GM12878 (cell line): ENCODE results near the gene SCN4A.

Source experiments
- CEBPB ChIP-seq, 2 experiments: fragments of 150-350 bp in 1 of 2; IDR thresholded peaks; 2 replicates each; pipeline ENCODE4 v1.6.1; 2012 to 2014; ENCODE audit warnings: low read depth in 2 of 2, low read length in 2 of 2, borderline replicate concordance in 1 of 2, inconsistent platforms in 1 of 2
- CHD1 ChIP-seq: IDR thresholded peaks from 2 replicates; pipeline ENCODE4 v1.6.1; 2012; ENCODE audit warnings: low read depth, low read length, improper control_type of control experiment
- CHD4 ChIP-seq: fragments of 200-600 bp; sonication (generic); IDR thresholded peaks from 2 replicates; pipeline ENCODE4 v1.6.1; 2016; ENCODE audit warnings: mild to moderate bottlenecking
- CREM ChIP-seq: IDR thresholded peaks from 2 replicates; pipeline ENCODE4 v1.6.1; 2014; ENCODE audit warnings: antibody characterized with exemption, low read depth
- SMAD1 ChIP-seq: fragments of 450-650 bp; IDR thresholded peaks from 2 replicates; pipeline ENCODE4 v1.6.1; 2018; ENCODE audit warnings: mild to moderate bottlenecking, low read depth; ENCODE audit not compliant: partially characterized antibody
- TARDBP ChIP-seq: IDR thresholded peaks from 2 replicates; pipeline ENCODE4 v1.6.1; 2016; ENCODE audit warnings: borderline replicate concordance
- YY1 ChIP-seq: IDR thresholded peaks from 2 replicates; pipeline ENCODE4 v1.6.1; 2011; ENCODE audit warnings: low read depth, mild to moderate bottlenecking, low read length
- TF ChIP-seq, protein P1 (sequence below): IDR thresholded peaks from 2 replicates; pipeline ENCODE4 v1.6.1; 2011; ENCODE audit warnings: borderline replicate concordance, low read depth, mild to moderate bottlenecking, moderate library complexity, low read length; ENCODE audit not compliant: insufficient read depth, poor library complexity, severe bottlenecking
- TF ChIP-seq, protein P2 (sequence below): IDR thresholded peaks from 2 replicates; pipeline ENCODE4 v1.6.1; 2011; ENCODE audit warnings: low read depth, low read length, improper control_type of control experiment, borderline replicate concordance
- TF ChIP-seq, protein P3 (sequence below), 3 experiments: IDR thresholded peaks in 2 of 3; conservative IDR thresholded peaks in 1 of 3; 2 replicates each; pipeline ENCODE4 v1.5.1; 2011; ENCODE audit warnings: low read depth in 3 of 3, low read length in 3 of 3, mild to moderate bottlenecking in 3 of 3, control low read depth in 2 of 3, moderate library complexity in 2 of 3, inconsistent platforms in 1 of 3, mixed read lengths in 1 of 3; ENCODE audit not compliant: control insufficient read depth in 2 of 3, insufficient read depth in 1 of 3; ENCODE audit errors: extremely low read depth in 1 of 3

DNA sequence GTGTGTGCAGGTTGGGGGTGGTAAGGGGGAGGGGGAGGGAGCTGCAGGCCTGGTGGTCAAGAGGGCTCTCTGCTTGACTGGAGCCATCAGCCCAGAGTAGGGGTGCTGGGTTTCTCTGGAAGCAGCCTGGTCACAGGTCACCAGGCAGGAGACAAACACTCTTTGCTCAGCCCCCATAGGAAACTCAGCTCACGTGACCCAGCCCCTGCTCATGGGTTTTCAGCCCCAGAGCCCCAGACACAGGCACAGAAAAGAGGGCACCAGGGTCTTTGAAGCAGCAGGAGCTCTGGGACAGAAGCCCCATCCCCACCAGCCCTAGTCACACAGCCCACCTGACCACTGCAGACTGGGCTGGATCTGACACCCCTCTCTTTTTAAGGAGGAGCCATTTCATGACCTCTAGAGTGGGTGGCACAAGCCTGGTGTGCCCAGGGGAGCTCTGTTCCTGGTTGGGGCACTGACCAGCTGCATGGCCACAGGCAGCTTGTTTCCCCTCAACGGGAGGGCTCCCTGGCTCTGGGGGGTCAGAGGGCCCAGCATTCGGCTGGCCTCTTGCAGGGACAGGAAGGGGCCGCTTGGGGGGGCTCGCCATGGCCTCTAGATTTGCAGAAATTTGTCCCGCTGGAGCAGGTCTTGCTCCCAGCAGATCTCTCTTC is 26.8 kb downstream of the SCN4A start:
- TF ChIP-seq, protein P1, sequence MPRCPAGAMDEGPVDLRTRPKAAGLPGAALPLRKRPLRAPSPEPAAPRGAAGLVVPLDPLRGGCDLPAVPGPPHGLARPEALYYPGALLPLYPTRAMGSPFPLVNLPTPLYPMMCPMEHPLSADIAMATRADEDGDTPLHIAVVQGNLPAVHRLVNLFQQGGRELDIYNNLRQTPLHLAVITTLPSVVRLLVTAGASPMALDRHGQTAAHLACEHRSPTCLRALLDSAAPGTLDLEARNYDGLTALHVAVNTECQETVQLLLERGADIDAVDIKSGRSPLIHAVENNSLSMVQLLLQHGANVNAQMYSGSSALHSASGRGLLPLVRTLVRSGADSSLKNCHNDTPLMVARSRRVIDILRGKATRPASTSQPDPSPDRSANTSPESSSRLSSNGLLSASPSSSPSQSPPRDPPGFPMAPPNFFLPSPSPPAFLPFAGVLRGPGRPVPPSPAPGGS: no peak
- TF ChIP-seq, protein P2, sequence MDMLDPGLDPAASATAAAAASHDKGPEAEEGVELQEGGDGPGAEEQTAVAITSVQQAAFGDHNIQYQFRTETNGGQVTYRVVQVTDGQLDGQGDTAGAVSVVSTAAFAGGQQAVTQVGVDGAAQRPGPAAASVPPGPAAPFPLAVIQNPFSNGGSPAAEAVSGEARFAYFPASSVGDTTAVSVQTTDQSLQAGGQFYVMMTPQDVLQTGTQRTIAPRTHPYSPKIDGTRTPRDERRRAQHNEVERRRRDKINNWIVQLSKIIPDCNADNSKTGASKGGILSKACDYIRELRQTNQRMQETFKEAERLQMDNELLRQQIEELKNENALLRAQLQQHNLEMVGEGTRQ: peak; percentile 56
- TF ChIP-seq, protein P3, sequence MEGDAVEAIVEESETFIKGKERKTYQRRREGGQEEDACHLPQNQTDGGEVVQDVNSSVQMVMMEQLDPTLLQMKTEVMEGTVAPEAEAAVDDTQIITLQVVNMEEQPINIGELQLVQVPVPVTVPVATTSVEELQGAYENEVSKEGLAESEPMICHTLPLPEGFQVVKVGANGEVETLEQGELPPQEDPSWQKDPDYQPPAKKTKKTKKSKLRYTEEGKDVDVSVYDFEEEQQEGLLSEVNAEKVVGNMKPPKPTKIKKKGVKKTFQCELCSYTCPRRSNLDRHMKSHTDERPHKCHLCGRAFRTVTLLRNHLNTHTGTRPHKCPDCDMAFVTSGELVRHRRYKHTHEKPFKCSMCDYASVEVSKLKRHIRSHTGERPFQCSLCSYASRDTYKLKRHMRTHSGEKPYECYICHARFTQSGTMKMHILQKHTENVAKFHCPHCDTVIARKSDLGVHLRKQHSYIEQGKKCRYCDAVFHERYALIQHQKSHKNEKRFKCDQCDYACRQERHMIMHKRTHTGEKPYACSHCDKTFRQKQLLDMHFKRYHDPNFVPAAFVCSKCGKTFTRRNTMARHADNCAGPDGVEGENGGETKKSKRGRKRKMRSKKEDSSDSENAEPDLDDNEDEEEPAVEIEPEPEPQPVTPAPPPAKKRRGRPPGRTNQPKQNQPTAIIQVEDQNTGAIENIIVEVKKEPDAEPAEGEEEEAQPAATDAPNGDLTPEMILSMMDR (IDR thresholded peaks at IDR 0.05 in 2 of 3, conservative IDR thresholded peaks at IDR 0.05 in 1 of 3; ENCODE audit: control insufficient read depth in 2 of 3, extremely low read depth in 1 of 3, insufficient read depth in 1 of 3, low read depth in 3 of 3, low read length in 3 of 3): peak in 1 of 3 experiments; percentile 18; a peak in 1 of 6 replicates
- TF ChIP-seq CHD1 (no peak), CREM (no peak), CHD4 (no peak), TARDBP (no peak), YY1 (no peak), CEBPB (IDR thresholded peaks at IDR 0.05; ENCODE audit: borderline replicate concordance in 1 of 2, low read depth in 2 of 2, low read length in 2 of 2) (no peak), SMAD1 (no peak)
